Body of pancreas (tissue), 4 donors: ENCODE measurements around the gene DPH6.

Experiments used
- POLR2A ChIP-seq, 3 donors: fragments of 450-650 bp; IDR thresholded peaks; one replicate each; pipeline ENCODE4 v1.6.1; 2016; ENCODE audit warnings: antibody characterized with exemption in 3 of 3, mild to moderate bottlenecking in 2 of 3
- TF ChIP-seq, protein P1 (sequence below), 7 experiments: fragments of 450-650 bp in 4 of 7; fragments of 200-600 bp in 3 of 7; sonication (generic) in 3 of 7; IDR thresholded peaks; one replicate each; pipeline ENCODE4 v1.5.1; 2016 to 2019; ENCODE audit warnings: antibody characterized with exemption in 7 of 7

DNA sequence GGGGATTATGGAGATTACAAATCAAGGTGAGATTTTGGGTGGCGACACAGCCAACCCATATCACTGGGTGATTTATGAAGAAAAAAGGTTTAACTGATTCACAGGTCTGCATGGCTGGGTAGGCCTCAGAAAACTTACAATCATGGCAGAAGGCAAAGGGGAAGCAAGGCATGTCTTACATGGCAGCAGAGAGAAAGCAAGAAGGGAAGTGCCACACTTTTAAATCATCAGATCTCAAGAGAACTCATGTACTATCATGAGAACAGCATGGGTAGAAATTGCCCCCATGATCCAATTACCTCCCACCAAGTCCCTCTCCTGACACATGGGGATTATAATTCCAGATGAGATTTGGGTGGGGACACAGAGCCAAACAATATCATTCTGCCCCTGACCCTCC lies 59.7 kb downstream of the DPH6 start:
- TF ChIP-seq, protein P1, sequence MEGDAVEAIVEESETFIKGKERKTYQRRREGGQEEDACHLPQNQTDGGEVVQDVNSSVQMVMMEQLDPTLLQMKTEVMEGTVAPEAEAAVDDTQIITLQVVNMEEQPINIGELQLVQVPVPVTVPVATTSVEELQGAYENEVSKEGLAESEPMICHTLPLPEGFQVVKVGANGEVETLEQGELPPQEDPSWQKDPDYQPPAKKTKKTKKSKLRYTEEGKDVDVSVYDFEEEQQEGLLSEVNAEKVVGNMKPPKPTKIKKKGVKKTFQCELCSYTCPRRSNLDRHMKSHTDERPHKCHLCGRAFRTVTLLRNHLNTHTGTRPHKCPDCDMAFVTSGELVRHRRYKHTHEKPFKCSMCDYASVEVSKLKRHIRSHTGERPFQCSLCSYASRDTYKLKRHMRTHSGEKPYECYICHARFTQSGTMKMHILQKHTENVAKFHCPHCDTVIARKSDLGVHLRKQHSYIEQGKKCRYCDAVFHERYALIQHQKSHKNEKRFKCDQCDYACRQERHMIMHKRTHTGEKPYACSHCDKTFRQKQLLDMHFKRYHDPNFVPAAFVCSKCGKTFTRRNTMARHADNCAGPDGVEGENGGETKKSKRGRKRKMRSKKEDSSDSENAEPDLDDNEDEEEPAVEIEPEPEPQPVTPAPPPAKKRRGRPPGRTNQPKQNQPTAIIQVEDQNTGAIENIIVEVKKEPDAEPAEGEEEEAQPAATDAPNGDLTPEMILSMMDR (IDR thresholded peaks at IDR 0.05): no peak
- no peak for TF ChIP-seq POLR2A (IDR thresholded peaks at IDR 0.05)
